Measurements from ENCODE around the gene LRRC61. TPM values are rescaled to one million over a fixed set of nuclear protein-coding genes. Genes with fewer than 3 reads are reported as not detected.

Gene LRRC61
- total RNA-seq, 4 donors from 2014 or later = 16.6 to 26.0 (median 18.6) TPM

GRCh38 chr7:150334108-150334507 is 11.0 kb downstream of the LRRC61 start:
- 88 to 92% methylated on average over 8 of the region's 8 CpGs for WGBS, 2 donors

GRCh38 chr7:150335108-150335773 is 12.1 kb downstream of the LRRC61 start:
- WGBS, 2 donors = 41 to 45% methylated on average over 7 of the region's 7 CpGs
- no peak for DNase-seq (ENCODE audit: low spot score in 2 of 2)
- TF ChIP-seq CTCF (IDR thresholded peaks at IDR 0.05) (no peak), POLR2A (IDR thresholded peaks at IDR 0.05) (no peak)
- no peak overlapping the region for H3K4me3 ChIP-seq (ENCODE audit: low read depth, poor library complexity, severe bottlenecking)
- intact Hi-C loops (cut with DNase I; ENCODE audit: low total_unique reads) = no loop called here

More at GRCh38 chr7:150334108-150334507, 11.0 kb downstream of the LRRC61 start:
- H3K4me3 ChIP-seq (ENCODE audit: low read depth, poor library complexity, severe bottlenecking) = no peak overlapping the region
- no peak for DNase-seq (ENCODE audit: low spot score in 2 of 2)
- TF ChIP-seq CTCF (IDR thresholded peaks at IDR 0.05) (no peak), POLR2A (IDR thresholded peaks at IDR 0.05) (no peak)
- intact Hi-C loops (cut with DNase I; ENCODE audit: low total_unique reads) = no loop called here

GRCh38 chr7:150335774-150336112 is 12.6 kb downstream of the LRRC61 start:
- H3K4me3 ChIP-seq (ENCODE audit: low read depth, poor library complexity, severe bottlenecking) = no peak overlapping the region
- intact Hi-C loops (cut with DNase I; ENCODE audit: low total_unique reads) = no loop called here
- DNase-seq (ENCODE audit: low spot score in 2 of 2) = no peak
- WGBS, 2 donors = 59% methylated on average over 6 of the region's 6 CpGs
- TF ChIP-seq POLR2A (IDR thresholded peaks at IDR 0.05) = no peak
- TF ChIP-seq CTCF (IDR thresholded peaks at IDR 0.05) = no peak

- no peak for DNase-seq (ENCODE audit: low spot score in 2 of 2)
- intact Hi-C loops (cut with DNase I; ENCODE audit: low total_unique reads) = no loop called here
- WGBS, 2 donors = 93 to 94% methylated on average over 13 of the region's 14 CpGs
- TF ChIP-seq POLR2A (IDR thresholded peaks at IDR 0.05) = no peak
- no peak for TF ChIP-seq CTCF (IDR thresholded peaks at IDR 0.05)
- no peak overlapping the region for H3K4me3 ChIP-seq (ENCODE audit: low read depth, poor library complexity, severe bottlenecking)
Measured at GRCh38 chr7:150336746-150337145, 13.6 kb downstream of the LRRC61 start.

GRCh38 chr7:150337179-150337578 is 14.0 kb downstream of the LRRC61 start:
- intact Hi-C loops (cut with DNase I; ENCODE audit: low total_unique reads) = no loop called here
- WGBS, 2 donors = 91 to 100% methylated on average over 5 to 14 of the region's 18 CpGs
- no peak for DNase-seq (ENCODE audit: low spot score in 2 of 2)
- no peak for TF ChIP-seq POLR2A (IDR thresholded peaks at IDR 0.05)
- TF ChIP-seq CTCF (IDR thresholded peaks at IDR 0.05) = no peak
- H3K4me3 ChIP-seq (ENCODE audit: low read depth, poor library complexity, severe bottlenecking) = no peak overlapping the region

- 72 to 92% methylated on average over 5 to 6 of the region's 6 CpGs for WGBS, 2 donors
- no peak for TF ChIP-seq POLR2A (IDR thresholded peaks at IDR 0.05)
- no peak for TF ChIP-seq CTCF (IDR thresholded peaks at IDR 0.05)
- intact Hi-C loops (cut with DNase I; ENCODE audit: low total_unique reads) = no loop called here
- no peak overlapping the region for H3K4me3 ChIP-seq (ENCODE audit: low read depth, poor library complexity, severe bottlenecking)
- no peak for DNase-seq (ENCODE audit: low spot score in 2 of 2)
Measured at GRCh38 chr7:150337659-150338081, 14.5 kb downstream of the LRRC61 start.
